Mammary epithelial cell (primary cell): ENCODE results near the gene RANGAP1.

Experiments
- CTCF ChIP-seq, 2 donors: IDR thresholded peaks in 1 of 2; conservative IDR thresholded peaks in 1 of 2; 2 replicates each; pipeline ENCODE4 v1.5.1; 2011 to 2012; ENCODE audit warnings: inconsistent platforms in 2 of 2, low read length in 2 of 2, mild to moderate bottlenecking in 2 of 2, control low read depth in 1 of 2, low read depth in 1 of 2; ENCODE audit not compliant: insufficient read depth in 1 of 2; ENCODE audit errors: extremely low read depth in 1 of 2
- EZH2 ChIP-seq: IDR thresholded peaks from 2 replicates; pipeline ENCODE4 v1.6.1; 2012; ENCODE audit warnings: low read length, inconsistent platforms, borderline replicate concordance

GRCh38 chr22:41330169-41330568 is 44.2 kb upstream of the RANGAP1 start:
- TF ChIP-seq CTCF (conservative IDR thresholded peaks at IDR 0.05 in 1 of 2, IDR thresholded peaks at IDR 0.05 in 1 of 2; ENCODE audit: extremely low read depth in 1 of 2, insufficient read depth in 1 of 2, low read depth in 1 of 2, low read length in 2 of 2) = no peak
- no peak for TF ChIP-seq EZH2
